ENCODE data around the gene SVEP1.
"Not testable (repeated sequence)": the region's sequence is repeated elsewhere in the genome, so short reads cannot be mapped to it uniquely, and the experiment has no call there.

The SVEP1 gene

GRCh38 chr9:110578575-110579033 lies 937 bp downstream of the SVEP1 start:
- DNase-seq (ENCODE audit: low spot score): no peak

- no peak for DNase-seq (ENCODE audit: low spot score)
Measured at GRCh38 chr9:110575945-110576344, 3.6 kb downstream of the SVEP1 start.

- no peak for DNase-seq (ENCODE audit: low spot score)
Measured at GRCh38 chr9:110575169-110575568, 4.4 kb downstream of the SVEP1 start.

GRCh38 chr9:110573305-110573704 lies 6.2 kb downstream of the SVEP1 start:
- DNase-seq (ENCODE audit: low spot score): no peak

- no peak for DNase-seq (ENCODE audit: low spot score)
Measured at GRCh38 chr9:110571801-110572483, 7.6 kb downstream of the SVEP1 start.

GRCh38 chr9:110566156-110566555 lies 13.4 kb downstream of the SVEP1 start:
- DNase-seq (ENCODE audit: low spot score): no peak

- DNase-seq (ENCODE audit: low spot score): no peak
Measured at GRCh38 chr9:110561826-110562225, 17.7 kb downstream of the SVEP1 start.

GRCh38 chr9:110559869-110560268 lies 19.7 kb downstream of the SVEP1 start:
- no peak for DNase-seq (ENCODE audit: low spot score)

- no peak for DNase-seq (ENCODE audit: low spot score)
Measured at GRCh38 chr9:110555551-110556331, 23.8 kb downstream of the SVEP1 start.

- no peak for DNase-seq (ENCODE audit: low spot score)
Measured at GRCh38 chr9:110546411-110546871, 33.1 kb downstream of the SVEP1 start.

- DNase-seq (ENCODE audit: low spot score): no peak
Measured at GRCh38 chr9:110545705-110546104, 33.8 kb downstream of the SVEP1 start.

GRCh38 chr9:110543631-110544051 lies 35.9 kb downstream of the SVEP1 start:
- no peak for DNase-seq (ENCODE audit: low spot score)

- DNase-seq (ENCODE audit: low spot score): no peak
Measured at GRCh38 chr9:110541950-110542349, 37.6 kb downstream of the SVEP1 start.

GRCh38 chr9:110538647-110539041 lies 40.9 kb downstream of the SVEP1 start:
- no peak for DNase-seq (ENCODE audit: low spot score)

GRCh38 chr9:110537841-110538646 lies 41.5 kb downstream of the SVEP1 start:
- no peak for DNase-seq (ENCODE audit: low spot score)

- DNase-seq (ENCODE audit: low spot score): no peak
Measured at GRCh38 chr9:110536822-110537221, 42.7 kb downstream of the SVEP1 start.

GRCh38 chr9:110534162-110534561 lies 45.4 kb downstream of the SVEP1 start:
- not testable (repeated sequence) for DNase-seq (ENCODE audit: low spot score)

GRCh38 chr9:110532908-110533665 lies 46.5 kb downstream of the SVEP1 start:
- no peak for DNase-seq (ENCODE audit: low spot score)

GRCh38 chr9:110531776-110532175 lies 47.8 kb downstream of the SVEP1 start:
- DNase-seq (ENCODE audit: low spot score): no peak

- DNase-seq (ENCODE audit: low spot score): not testable (repeated sequence)
Measured at GRCh38 chr9:110531241-110531640, 48.3 kb downstream of the SVEP1 start.

GRCh38 chr9:110528645-110529044 lies 50.9 kb downstream of the SVEP1 start:
- DNase-seq (ENCODE audit: low spot score): no peak

- DNase-seq (ENCODE audit: low spot score): no peak
Measured at GRCh38 chr9:110526426-110526825, 53.1 kb downstream of the SVEP1 start.

Measured in activated CD4-positive, alpha-beta T cell treated with anti-CD3 and anti-CD28 coated beads, Interleukin-2, Interleukin-4, amounts not matched to agents 100 ng/mL and 50 ng/mL, durations not matched to agents 16 hours and 8 hours (primary cell).